ENCODE results near the gene CNOT6. TPM values are rescaled to one million over a fixed set of nuclear protein-coding genes. Genes with fewer than 3 reads are reported as not detected.

CNOT6 gene
- total RNA-seq, 4 donors from 2014 or later, result 15.8 to 25.7 (median 24.1) TPM

GRCh38 chr5:180460834-180461233, 33.3 kb upstream of the CNOT6 start:
- no peak for TF ChIP-seq CTCF (IDR thresholded peaks at IDR 0.05)
- no peak for TF ChIP-seq POLR2AphosphoS5 (IDR thresholded peaks at IDR 0.05)
- no peak for TF ChIP-seq POLR2A (IDR thresholded peaks at IDR 0.05)
- TF ChIP-seq EP300 (IDR thresholded peaks at IDR 0.05), result no peak
- ATAC-seq, result no peak
- no CpG with 5 or more reads among the region's 10 CpGs for WGBS, 2 donors (ENCODE audit: low coverage in 1 of 2)
- Histone ChIP-seq H3K36me3 (no peaks in the 10 kb centered on the region), H3K9me3 (peaks cover 0 to 18% (median 0%) of the 10 kb centered on the region in 3 donors), H3K27ac (no peak overlapping the region), H3K4me1 (no peaks in the 10 kb centered on the region), H3K27me3 (peaks cover 10% of the 10 kb centered on the region), H3K4me3 (no peak overlapping the region)

- H3K4me3 ChIP-seq, result no peak overlapping the region
- no CpG with 5 or more reads among the region's 9 CpGs for WGBS, 2 donors (ENCODE audit: low coverage in 1 of 2)
- TF ChIP-seq POLR2AphosphoS5 (IDR thresholded peaks at IDR 0.05), result no peak
- no peak for TF ChIP-seq POLR2A (IDR thresholded peaks at IDR 0.05)
- no peak for TF ChIP-seq CTCF (IDR thresholded peaks at IDR 0.05)
- TF ChIP-seq EP300 (IDR thresholded peaks at IDR 0.05), result no peak
These were observed 32.9 kb upstream of the CNOT6 start for GRCh38 chr5:180461303-180461702.

GRCh38 chr5:180463216-180463900, 30.8 kb upstream of the CNOT6 start:
- Histone ChIP-seq H3K27ac (no peak overlapping the region), H3K9me3 (peaks cover 0 to 15% (median 0%) of the 10 kb centered on the region in 3 donors), H3K4me1 (no peaks in the 10 kb centered on the region), H3K27me3 (peaks cover 10% of the 10 kb centered on the region), H3K4me3 (no peak overlapping the region), H3K36me3 (no peaks in the 10 kb centered on the region)
- no peak for TF ChIP-seq EP300 (IDR thresholded peaks at IDR 0.05)
- TF ChIP-seq POLR2AphosphoS5 (IDR thresholded peaks at IDR 0.05), result no peak
- no peak for TF ChIP-seq POLR2A (IDR thresholded peaks at IDR 0.05)
- TF ChIP-seq CTCF (IDR thresholded peaks at IDR 0.05), result no peak
- WGBS, 2 donors (ENCODE audit: low coverage in 1 of 2), result 59 to 76% methylated on average over 4 to 5 of the region's 8 CpGs
- no peak for ATAC-seq

More at GRCh38 chr5:180461303-180461702, 32.9 kb upstream of the CNOT6 start:
- H3K9me3 ChIP-seq, result peaks cover 0 to 18% (median 0%) of the 10 kb centered on the region in 3 donors
- H3K27ac ChIP-seq, result no peak overlapping the region
- peaks cover 10% of the 10 kb centered on the region for H3K27me3 ChIP-seq
- no peak for ATAC-seq
- no peaks in the 10 kb centered on the region for H3K4me1 ChIP-seq
- H3K36me3 ChIP-seq, result no peaks in the 10 kb centered on the region

GRCh38 chr5:180463916-180464602, 30.1 kb upstream of the CNOT6 start:
- WGBS, 2 donors (ENCODE audit: low coverage in 1 of 2), result 60 to 93% methylated on average over 1 to 3 of the region's 13 CpGs
- no peak overlapping the region for H3K27ac ChIP-seq

More at GRCh38 chr5:180463916-180464602, 30.1 kb upstream of the CNOT6 start:
- H3K4me1 ChIP-seq, result no peaks in the 10 kb centered on the region
- H3K36me3 ChIP-seq, result no peaks in the 10 kb centered on the region
- TF ChIP-seq CTCF (IDR thresholded peaks at IDR 0.05), result no peak
- TF ChIP-seq POLR2A (IDR thresholded peaks at IDR 0.05), result no peak
- TF ChIP-seq POLR2AphosphoS5 (IDR thresholded peaks at IDR 0.05), result no peak
- no peak for TF ChIP-seq EP300 (IDR thresholded peaks at IDR 0.05)
- ATAC-seq, result no peak
- no peak overlapping the region for H3K4me3 ChIP-seq
- H3K9me3 ChIP-seq, result peaks cover 0 to 8% (median 0%) of the 10 kb centered on the region in 3 donors
- H3K27me3 ChIP-seq, result peaks cover 10% of the 10 kb centered on the region
